H1 (cell line): Measurements from ENCODE around the gene TMEM178B.

ENCODE experiments used
- ATF2 ChIP-seq: IDR thresholded peaks from 2 replicates; pipeline ENCODE4 v1.6.1; 2012; ENCODE audit warnings: low read length, inconsistent platforms
- CBX8 ChIP-seq: fragments of 300-800, 300-1000 bp; sonication (generic); IDR thresholded peaks from 2 replicates; pipeline ENCODE4 v1.7.1; 2016; ENCODE audit warnings: low read depth, low read length, borderline replicate concordance
- CEBPB ChIP-seq: IDR thresholded peaks from 2 replicates; pipeline ENCODE4 v1.6.1; 2012; ENCODE audit warnings: low read depth, low read length
- CHD1 ChIP-seq: IDR thresholded peaks from 2 replicates; pipeline ENCODE4 v1.6.1; 2012; ENCODE audit warnings: low read depth, low read length, improper control_type of control experiment
- CTCF ChIP-seq, 3 experiments: IDR thresholded peaks; 1 replicate in 2 of 3; 2 replicates in 1 of 3; pipeline versions ENCODE4 v1.5.1 to v1.6.1; 2011; ENCODE audit warnings: low read length in 3 of 3, mild to moderate bottlenecking in 3 of 3, inconsistent platforms in 2 of 3, low read depth in 1 of 3, moderate library complexity in 1 of 3; ENCODE audit not compliant: insufficient read depth in 1 of 3; ENCODE audit errors: control extremely low read depth in 1 of 3
- EP300 ChIP-seq, 2 experiments: IDR thresholded peaks; 1 replicate in 1 of 2; 2 replicates in 1 of 2; pipeline ENCODE4 v1.6.1; 2011 to 2012; ENCODE audit warnings: low read depth in 2 of 2, low read length in 2 of 2, mild to moderate bottlenecking in 2 of 2, borderline replicate concordance in 1 of 2, inconsistent platforms in 1 of 2, moderate library complexity in 1 of 2
- MAX ChIP-seq: IDR thresholded peaks from 2 replicates; pipeline ENCODE4 v1.6.1; 2012; ENCODE audit warnings: inconsistent platforms
- POLR2A ChIP-seq, 2 experiments: IDR thresholded peaks; 1 replicate in 1 of 2; 2 replicates in 1 of 2; pipeline ENCODE4 v1.6.1; 2011; ENCODE audit warnings: low read depth in 2 of 2, low read length in 2 of 2, mild to moderate bottlenecking in 2 of 2; ENCODE audit errors: control extremely low read depth in 1 of 2
- RAD21 ChIP-seq, 2 experiments: IDR thresholded peaks in 1 of 2; conservative IDR thresholded peaks in 1 of 2; 2 replicates each; pipeline ENCODE4 v1.6.1; 2011; ENCODE audit warnings: low read depth in 2 of 2, low read length in 2 of 2, improper control_type of control experiment in 1 of 2, inconsistent platforms in 1 of 2, mild to moderate bottlenecking in 1 of 2, moderate library complexity in 1 of 2
- SP1 ChIP-seq: IDR thresholded peaks from 2 replicates; pipeline ENCODE4 v1.6.1; 2011; ENCODE audit warnings: low read depth, low read length
- TAF1 ChIP-seq: IDR thresholded peaks from 2 replicates; pipeline ENCODE4 v1.6.1; 2011; ENCODE audit warnings: mild to moderate bottlenecking, low read depth, low read length
- USF2 ChIP-seq: IDR thresholded peaks from 2 replicates; pipeline ENCODE4 v1.6.1; 2011; ENCODE audit warnings: low read length, improper control_type of control experiment
- YY1 ChIP-seq: IDR thresholded peaks from 2 replicates; pipeline ENCODE4 v1.6.1; 2011; ENCODE audit warnings: low read depth, mild to moderate bottlenecking, low read length

- no peak for TF ChIP-seq CTCF (IDR thresholded peaks at IDR 0.05; ENCODE audit: control extremely low read depth in 1 of 3, insufficient read depth in 1 of 3, low read depth in 1 of 3, low read length in 3 of 3)
- TF ChIP-seq CHD1, result no peak
- no peak for TF ChIP-seq ATF2
- no peak for TF ChIP-seq SP1
- TF ChIP-seq USF2, result no peak
- TF ChIP-seq MAX, result no peak
- TF ChIP-seq POLR2A (IDR thresholded peaks at IDR 0.05; ENCODE audit: control extremely low read depth in 1 of 2, low read depth in 2 of 2, low read length in 2 of 2), result no peak
- TF ChIP-seq RAD21 (IDR thresholded peaks at IDR 0.05 in 1 of 2, conservative IDR thresholded peaks at IDR 0.05 in 1 of 2; ENCODE audit: low read depth in 2 of 2, low read length in 2 of 2), result no peak
- TF ChIP-seq EP300 (IDR thresholded peaks at IDR 0.05; ENCODE audit: borderline replicate concordance in 1 of 2, low read depth in 2 of 2, low read length in 2 of 2), result no peak
- TF ChIP-seq TAF1, result no peak
- no peak for TF ChIP-seq CBX8
- no peak for TF ChIP-seq CEBPB
- no peak for TF ChIP-seq YY1
These were observed 68.2 kb downstream of the TMEM178B start for GRCh38 chr7:141142058-141142457.
